Inflammatory macrophage (primary cell): ENCODE results near the gene ANKRD27.
"Not testable (repeated sequence)": the region's sequence is repeated elsewhere in the genome, so short reads cannot be mapped to it uniquely, and the experiment has no call there.

Source experiments
- DNase-seq, 2 donors: peaks; one replicate each; pipeline ENCODE4 v3.0.0-alpha.2; 2020 to 2022

Gene ANKRD27

GRCh38 chr19:32599258-32599657 lies 75.7 kb downstream of the ANKRD27 start:
- no peak for DNase-seq

GRCh38 chr19:32598022-32598421 lies 77.0 kb downstream of the ANKRD27 start:
- DNase-seq: no peak

GRCh38 chr19:32595491-32595890 lies 79.5 kb downstream of the ANKRD27 start:
- no peak for DNase-seq

- DNase-seq: no peak
These were observed 81.0 kb downstream of the ANKRD27 start for GRCh38 chr19:32594021-32594420.

- DNase-seq: not testable (repeated sequence)
These were observed 87.1 kb downstream of the ANKRD27 start for GRCh38 chr19:32587747-32588504.

- DNase-seq: peak; percentile 2 to 3
These were observed 93.2 kb downstream of the ANKRD27 start for GRCh38 chr19:32581705-32582179.

- DNase-seq: peak; percentile 95 to 96
These were observed 93.9 kb downstream of the ANKRD27 start, which contains the start of gene PDCD5 for GRCh38 chr19:32580901-32581704. Gene PDCD5, plus strand, starts transcription at chr19:32581190. Its CDS starts 72 bp downstream, at chr19:32581262.

- DNase-seq: no peak
These were observed 94.6 kb downstream of the ANKRD27 start for GRCh38 chr19:32580353-32580900.

- DNase-seq: no peak
These were observed 98.2 kb downstream of the ANKRD27 start for GRCh38 chr19:32576790-32577189.

GRCh38 chr19:32573492-32573794 lies 101.5 kb downstream of the ANKRD27 start:
- DNase-seq: no peak

GRCh38 chr19:32572700-32573491 lies 102.1 kb downstream of the ANKRD27 start:
- DNase-seq: not testable (repeated sequence)

GRCh38 chr19:32571471-32572075 lies 103.4 kb downstream of the ANKRD27 start:
- not testable (repeated sequence) for DNase-seq

GRCh38 chr19:32570081-32570785 lies 104.7 kb downstream of the ANKRD27 start:
- peak; percentile 41 to 61 for DNase-seq

- no peak for DNase-seq
These were observed 107.5 kb downstream of the ANKRD27 start for GRCh38 chr19:32567486-32567885.

GRCh38 chr19:32566246-32566830 lies 108.6 kb downstream of the ANKRD27 start:
- DNase-seq: no peak

- DNase-seq: no peak
These were observed 111.2 kb downstream of the ANKRD27 start for GRCh38 chr19:32563761-32564160.

GRCh38 chr19:32558607-32559228 lies 116.3 kb downstream of the ANKRD27 start:
- no peak for DNase-seq

- DNase-seq: no peak
These were observed 119.2 kb downstream of the ANKRD27 start for GRCh38 chr19:32555786-32556185.

GRCh38 chr19:32550666-32551065 lies 124.3 kb downstream of the ANKRD27 start:
- DNase-seq: no peak
